Epithelial cell of esophagus (primary cell): Measurements from ENCODE around the gene ATP6V1F.

ENCODE experiments used
- DNase-seq: peaks from one replicate; pipeline ENCODE4 v3.0.0; 2010; ENCODE audit warnings: low read depth
- H3K4me3 ChIP-seq: 2 replicates; pipeline ENCODE4 v1.5.1; 2011; ENCODE audit warnings: mild to moderate bottlenecking, low read length, control low read depth
- CTCF ChIP-seq: IDR thresholded peaks from 2 replicates; pipeline ENCODE4 v1.5.1; 2011; ENCODE audit warnings: low read depth, mild to moderate bottlenecking, low read length, control low read depth, inconsistent platforms; ENCODE audit not compliant: insufficient read depth; ENCODE audit errors: missing control alignments

ATP6V1F gene

GRCh38 chr7:128844777-128845311, 17.8 kb upstream of the ATP6V1F start:
- no peak for DNase-seq
- no peak for TF ChIP-seq CTCF
- H3K4me3 ChIP-seq = no peak overlapping the region

- no peak overlapping the region for H3K4me3 ChIP-seq
- TF ChIP-seq CTCF = no peak
- DNase-seq = no peak
Measured at GRCh38 chr7:128845475-128845874, 17.2 kb upstream of the ATP6V1F start.

GRCh38 chr7:128845987-128846386, 16.7 kb upstream of the ATP6V1F start:
- DNase-seq = no peak
- no peak for TF ChIP-seq CTCF
- H3K4me3 ChIP-seq = no peak overlapping the region

- no peak for TF ChIP-seq CTCF
- DNase-seq = no peak
- no peak overlapping the region for H3K4me3 ChIP-seq
Measured at GRCh38 chr7:128846781-128847444, 15.7 kb upstream of the ATP6V1F start.

GRCh38 chr7:128847721-128848211, 14.9 kb upstream of the ATP6V1F start:
- no peak for DNase-seq
- TF ChIP-seq CTCF = no peak
- no peak overlapping the region for H3K4me3 ChIP-seq

GRCh38 chr7:128848289-128849155, 14.1 kb upstream of the ATP6V1F start:
- no peak for TF ChIP-seq CTCF
- no peak overlapping the region for H3K4me3 ChIP-seq
- no peak for DNase-seq

GRCh38 chr7:128849156-128849515, 13.5 kb upstream of the ATP6V1F start:
- DNase-seq = no peak
- H3K4me3 ChIP-seq = no peak overlapping the region
- no peak for TF ChIP-seq CTCF
